ENCODE results near the gene TNFAIP3.

TNFAIP3 gene

GRCh38 chr6:137866914-137867684 lies at the start of gene TNFAIP3:
TNFAIP3 (plus strand) TSS chr6:137867259; CDS start chr6:137871228, 3,969 bp downstream.
- TF ChIP-seq, protein P1, sequence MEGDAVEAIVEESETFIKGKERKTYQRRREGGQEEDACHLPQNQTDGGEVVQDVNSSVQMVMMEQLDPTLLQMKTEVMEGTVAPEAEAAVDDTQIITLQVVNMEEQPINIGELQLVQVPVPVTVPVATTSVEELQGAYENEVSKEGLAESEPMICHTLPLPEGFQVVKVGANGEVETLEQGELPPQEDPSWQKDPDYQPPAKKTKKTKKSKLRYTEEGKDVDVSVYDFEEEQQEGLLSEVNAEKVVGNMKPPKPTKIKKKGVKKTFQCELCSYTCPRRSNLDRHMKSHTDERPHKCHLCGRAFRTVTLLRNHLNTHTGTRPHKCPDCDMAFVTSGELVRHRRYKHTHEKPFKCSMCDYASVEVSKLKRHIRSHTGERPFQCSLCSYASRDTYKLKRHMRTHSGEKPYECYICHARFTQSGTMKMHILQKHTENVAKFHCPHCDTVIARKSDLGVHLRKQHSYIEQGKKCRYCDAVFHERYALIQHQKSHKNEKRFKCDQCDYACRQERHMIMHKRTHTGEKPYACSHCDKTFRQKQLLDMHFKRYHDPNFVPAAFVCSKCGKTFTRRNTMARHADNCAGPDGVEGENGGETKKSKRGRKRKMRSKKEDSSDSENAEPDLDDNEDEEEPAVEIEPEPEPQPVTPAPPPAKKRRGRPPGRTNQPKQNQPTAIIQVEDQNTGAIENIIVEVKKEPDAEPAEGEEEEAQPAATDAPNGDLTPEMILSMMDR (IDR thresholded peaks at IDR 0.05; ENCODE audit: borderline replicate concordance, control extremely low read depth, extremely low read depth, insufficient read depth, missing control alignments) = peak; percentile 95
- DNase-seq (ENCODE audit: low spot score) = peak; percentile 96
- in situ Hi-C loops (cut with MboI; ENCODE audit: low sequenced_read_pairs, unreplicated experiment) = loop anchor here (5.0 kb wide), 1 partner anchor 160 kb away; no protein-coding TSS in a partner anchor

GRCh38 chr6:137818440-137818839 lies 48.6 kb upstream of the TNFAIP3 start:
- in situ Hi-C loops (cut with MboI; ENCODE audit: low sequenced_read_pairs, unreplicated experiment) = no loop called here
- TF ChIP-seq, protein P1 (IDR thresholded peaks at IDR 0.05; ENCODE audit: borderline replicate concordance, control extremely low read depth, extremely low read depth, insufficient read depth, missing control alignments) = no peak
- no peak for DNase-seq (ENCODE audit: low spot score)

DNA sequence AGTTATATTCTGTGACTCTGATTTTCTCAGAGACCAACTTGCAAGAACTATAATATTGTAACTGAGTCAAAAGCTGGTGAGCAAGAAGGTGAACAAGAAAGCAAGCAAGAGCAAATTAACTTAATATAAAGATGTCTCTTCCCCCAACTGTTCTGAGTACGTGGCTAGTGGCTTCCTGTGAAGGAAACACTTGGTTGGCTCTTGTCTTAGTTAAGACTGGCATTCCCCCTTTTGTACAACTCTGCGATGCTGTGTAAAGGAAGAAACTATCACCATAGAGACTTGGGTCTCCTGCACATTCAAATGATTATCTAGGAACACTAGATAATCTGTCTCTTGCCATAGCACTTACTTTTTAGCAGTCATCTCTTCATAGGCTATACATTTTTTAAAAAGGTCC lies 47.3 kb upstream of the TNFAIP3 start:
- in situ Hi-C loops (cut with MboI; ENCODE audit: low sequenced_read_pairs, unreplicated experiment) = no loop called here
- peak; percentile 43 for DNase-seq (ENCODE audit: low spot score)
- TF ChIP-seq, protein P1 (IDR thresholded peaks at IDR 0.05; ENCODE audit: borderline replicate concordance, control extremely low read depth, extremely low read depth, insufficient read depth, missing control alignments) = no peak

- no peak for DNase-seq (ENCODE audit: low spot score)
- in situ Hi-C loops (cut with MboI; ENCODE audit: low sequenced_read_pairs, unreplicated experiment) = no loop called here
- TF ChIP-seq, protein P1 (IDR thresholded peaks at IDR 0.05; ENCODE audit: borderline replicate concordance, control extremely low read depth, extremely low read depth, insufficient read depth, missing control alignments) = no peak
Observed at GRCh38 chr6:137820425-137820824, 46.6 kb upstream of the TNFAIP3 start.

DNA sequence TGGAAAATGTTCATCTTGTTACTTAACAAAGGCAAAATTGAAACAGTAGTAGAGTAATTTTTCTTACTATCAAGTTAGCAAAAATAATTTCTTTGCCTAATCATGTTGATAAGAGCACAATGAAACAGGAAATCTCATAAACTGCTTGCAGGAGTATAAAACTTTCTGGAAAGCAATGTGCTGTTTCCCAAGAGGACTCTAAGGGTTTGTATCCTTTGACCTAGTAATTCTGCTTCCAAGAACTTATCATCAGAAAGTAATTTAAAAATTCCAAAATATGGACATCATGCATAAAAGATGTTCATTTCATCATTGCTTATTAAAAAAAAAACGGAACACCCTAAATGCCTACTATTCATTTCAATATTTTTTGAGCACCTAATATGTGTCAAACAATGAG lies 46.1 kb upstream of the TNFAIP3 start:
- in situ Hi-C loops (cut with MboI; ENCODE audit: low sequenced_read_pairs, unreplicated experiment) = no loop called here
- no peak for DNase-seq (ENCODE audit: low spot score)
- TF ChIP-seq, protein P1 (IDR thresholded peaks at IDR 0.05; ENCODE audit: borderline replicate concordance, control extremely low read depth, extremely low read depth, insufficient read depth, missing control alignments) = no peak

- TF ChIP-seq, protein P1 (IDR thresholded peaks at IDR 0.05; ENCODE audit: borderline replicate concordance, control extremely low read depth, extremely low read depth, insufficient read depth, missing control alignments) = no peak
- no peak for DNase-seq (ENCODE audit: low spot score)
- in situ Hi-C loops (cut with MboI; ENCODE audit: low sequenced_read_pairs, unreplicated experiment) = no loop called here
Observed at GRCh38 chr6:137821491-137821890, 45.6 kb upstream of the TNFAIP3 start.

All from GM13976 (cell line).